SK-N-MC (cell line): ENCODE measurements around the gene SLC26A1.

Experiments used
- DNase-seq: peaks from one replicate; pipeline ENCODE4 v3.0.0-alpha.2; 2011; ENCODE audit warnings: low read depth, low spot score
- H3K27ac ChIP-seq: fragments of 200-600 bp; sonication (generic); 2 replicates; pipeline ENCODE4 v1.5.1; 2016; ENCODE audit warnings: mixed run types
- H3K36me3 ChIP-seq: fragments of 200-600 bp; sonication (generic); 2 replicates; pipeline ENCODE4 v1.6.1; 2017; ENCODE audit warnings: antibody characterized with exemption, low read length, mixed read lengths; ENCODE audit not compliant: insufficient read depth
- H3K4me3 ChIP-seq: fragments of 200-600 bp; sonication (generic); 2 replicates; pipeline ENCODE4 v1.5.1; 2016
- H3K9ac ChIP-seq: fragments of 200-600 bp; sonication (generic); 2 replicates; pipeline ENCODE4 v1.8.0; 2017; ENCODE audit warnings: mixed run types, mixed read lengths; ENCODE audit not compliant: insufficient read length
- H3K9me3 ChIP-seq: fragments of 200-600 bp; sonication (generic); 2 replicates; pipeline ENCODE4 v1.6.1; 2017; ENCODE audit warnings: low read depth, mild to moderate bottlenecking, antibody characterized with exemption, low read length, moderate library complexity, mixed read lengths
- EZH2 ChIP-seq: fragments of 200-600 bp; sonication (generic); IDR thresholded peaks from one replicate; pipeline ENCODE4 v1.6.1; 2017; ENCODE audit warnings: antibody characterized with exemption
- FOXP2 ChIP-seq: optimal IDR thresholded peaks from 2 replicates; pipeline ENCODE3; 2011; ENCODE audit warnings: mild to moderate bottlenecking, moderate library complexity; ENCODE audit not compliant: insufficient read depth; ENCODE audit errors: extremely low read length, control extremely low read depth
- POLR2AphosphoS5 ChIP-seq: IDR thresholded peaks from 2 replicates; pipeline ENCODE4 v1.6.1; 2012; ENCODE audit warnings: mild to moderate bottlenecking, low read depth, low read length, borderline replicate concordance

Gene SLC26A1

DNA sequence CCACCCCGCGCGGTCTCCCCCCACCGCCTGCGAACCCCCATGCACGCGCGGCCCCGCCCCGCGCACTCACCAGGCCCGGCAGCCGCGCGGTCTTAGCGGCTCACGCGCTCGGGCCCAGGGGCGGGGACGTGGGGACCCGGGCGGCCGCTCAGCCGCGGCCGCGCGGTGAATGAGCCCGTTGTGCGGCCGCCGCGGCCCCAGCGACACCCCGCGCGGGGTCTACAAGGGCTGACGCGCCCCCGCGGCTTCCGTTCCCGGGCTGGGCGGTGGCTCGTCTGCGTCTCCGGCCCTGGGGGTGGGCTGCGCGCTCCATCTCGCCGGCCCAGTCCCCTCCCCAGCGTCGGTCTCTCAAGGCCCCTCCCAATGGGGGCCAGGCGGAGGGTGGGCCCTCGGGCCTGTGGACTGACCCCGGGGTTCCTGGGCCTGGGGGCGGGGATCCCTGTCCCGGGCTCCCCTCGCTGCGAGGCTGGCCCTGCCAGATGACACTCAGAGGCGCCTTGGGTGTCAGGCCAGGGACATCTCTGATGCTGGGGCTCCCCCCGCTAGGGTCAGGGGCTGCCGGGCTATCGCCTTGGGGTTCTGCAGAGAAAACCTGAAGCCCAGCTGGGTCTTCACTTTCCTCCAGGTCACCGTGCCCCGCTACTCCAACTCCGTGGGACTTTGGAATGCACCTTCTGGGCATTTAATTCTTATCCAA lies 4.3 kb upstream of the SLC26A1 start:
- TF ChIP-seq EZH2 = peak; percentile 35
- no peak for TF ChIP-seq FOXP2
- peak overlapping the region; percentile 33; the same call in 1 of the 2 replicates for H3K4me3 ChIP-seq
- no peaks in the 10 kb centered on the region for H3K9me3 ChIP-seq
- no peaks in the 10 kb centered on the region for H3K36me3 ChIP-seq
- DNase-seq = no peak
- H3K9ac ChIP-seq = no peak overlapping the region
- no peak overlapping the region for H3K27ac ChIP-seq

DNA sequence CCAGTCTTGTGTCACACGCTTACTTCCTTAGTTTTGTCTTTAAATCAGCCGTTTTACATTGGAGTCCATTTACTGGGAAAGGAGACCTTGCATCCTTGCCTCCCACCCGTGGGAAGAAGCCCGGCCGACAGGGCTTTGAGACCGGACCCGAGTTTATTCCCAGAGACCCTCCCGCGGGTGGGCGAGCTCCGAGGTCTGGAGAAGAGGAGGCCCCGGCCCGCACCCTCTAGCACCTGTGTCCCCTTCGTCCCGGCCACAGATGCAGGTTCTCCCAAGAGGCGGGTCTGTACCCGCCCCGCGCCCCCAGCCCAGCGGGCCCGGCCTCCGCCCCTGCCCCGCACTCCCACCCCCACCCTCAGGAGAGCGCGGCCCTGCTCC lies 3.8 kb upstream of the SLC26A1 start:
- Histone ChIP-seq H3K27ac (no peak overlapping the region), H3K9ac (no peak overlapping the region), H3K36me3 (no peaks in the 10 kb centered on the region), H3K9me3 (no peaks in the 10 kb centered on the region), H3K4me3 (no peak overlapping the region)
- DNase-seq = no peak
- peak; percentile 44 for TF ChIP-seq EZH2
- no peak for TF ChIP-seq FOXP2
- TF ChIP-seq POLR2AphosphoS5 = no peak

DNA sequence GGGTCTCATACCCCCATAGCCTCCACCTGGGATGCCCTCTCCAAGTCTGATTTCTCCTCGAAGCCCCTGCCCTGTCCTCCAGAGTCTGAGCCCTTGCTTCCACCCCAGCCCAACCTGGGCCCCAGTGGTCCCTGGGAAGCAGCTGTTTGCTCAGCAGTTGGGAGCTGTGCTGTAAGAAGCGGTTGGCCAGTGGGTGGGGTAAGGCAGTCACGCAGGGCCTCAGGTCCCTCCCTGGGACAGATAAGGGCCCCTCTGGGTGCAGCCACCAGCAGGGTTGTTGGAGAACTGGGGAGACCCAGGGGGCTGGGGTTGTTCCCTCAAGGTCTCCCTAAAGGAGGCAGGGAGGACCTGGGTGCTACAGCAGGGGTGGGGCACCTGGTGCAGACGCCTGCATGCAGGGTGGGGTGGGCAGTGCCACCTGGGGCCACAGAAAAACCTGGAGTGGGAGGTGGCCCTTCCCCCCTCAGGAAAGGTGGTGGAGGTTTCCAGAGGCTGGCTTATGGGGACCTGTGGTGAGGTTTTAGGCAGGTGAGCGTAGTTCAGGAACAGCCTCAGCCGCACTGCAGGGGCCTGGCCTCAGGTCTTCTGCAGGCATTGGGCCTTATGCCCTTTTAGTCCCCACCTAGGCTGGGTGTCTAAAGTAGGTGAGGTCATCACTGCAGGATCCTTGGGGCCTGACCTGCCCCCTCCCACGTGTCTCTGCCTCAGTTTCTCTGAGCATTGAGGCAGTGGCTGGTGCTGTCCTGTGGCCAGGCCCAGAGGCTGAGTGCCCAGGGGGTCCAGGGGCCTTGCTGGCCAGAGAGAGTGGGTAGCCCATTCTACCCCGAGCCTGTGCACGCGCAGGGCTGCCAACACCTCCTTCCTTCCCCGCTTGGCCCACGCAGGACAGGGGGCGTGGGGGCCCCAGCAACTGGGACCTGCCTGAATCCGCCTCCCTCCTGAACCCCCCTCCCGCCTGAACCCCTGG lies 3.1 kb upstream of the SLC26A1 start:
- Histone ChIP-seq H3K9me3 (no peaks in the 10 kb centered on the region), H3K9ac (no peak overlapping the region), H3K4me3 (no peak overlapping the region), H3K36me3 (no peaks in the 10 kb centered on the region), H3K27ac (no peak overlapping the region)
- no peak for DNase-seq
- TF ChIP-seq POLR2AphosphoS5 (no peak), EZH2 (no peak), FOXP2 (no peak)

DNA sequence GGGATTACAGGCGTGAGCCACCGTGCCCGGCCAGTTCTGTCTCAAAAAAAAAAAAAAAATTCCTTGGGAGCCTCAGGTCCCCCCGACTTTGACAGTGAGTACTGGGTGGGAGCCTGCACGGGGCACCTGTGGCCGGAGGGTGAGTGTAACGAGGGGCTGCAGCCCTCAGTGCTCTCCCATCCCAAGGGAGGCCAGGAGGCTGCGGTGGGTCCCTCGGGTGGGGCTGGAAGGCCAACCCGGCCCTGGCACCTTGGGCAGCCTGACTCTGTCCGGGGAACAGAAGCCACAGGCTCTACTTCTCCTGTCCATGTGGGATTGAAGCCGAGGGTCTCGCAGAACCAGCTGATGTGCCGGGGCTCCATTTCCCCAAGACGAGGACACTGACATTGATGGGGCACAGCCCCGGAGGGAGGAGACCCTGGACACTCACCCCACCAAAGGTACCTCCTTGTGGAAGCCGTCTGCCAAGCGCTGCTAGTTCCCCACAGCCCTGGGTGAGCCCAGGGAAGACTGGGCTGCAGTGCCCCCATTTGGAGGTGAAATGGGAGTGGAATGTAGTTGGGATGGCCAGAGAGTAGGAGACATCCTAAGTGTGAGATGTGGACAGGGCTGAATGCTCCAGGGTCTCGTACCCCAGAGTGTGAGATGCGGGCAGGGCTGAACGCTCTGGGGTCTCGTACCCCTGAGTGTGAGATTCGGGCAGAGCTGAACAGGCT lies 2.3 kb upstream of the SLC26A1 start:
- no peak for DNase-seq
- H3K9ac ChIP-seq = no peak overlapping the region
- H3K4me3 ChIP-seq = no peak overlapping the region
- TF ChIP-seq POLR2AphosphoS5 = no peak
- H3K9me3 ChIP-seq = no peaks in the 10 kb centered on the region
- H3K36me3 ChIP-seq = no peaks in the 10 kb centered on the region
- no peak overlapping the region for H3K27ac ChIP-seq

DNA sequence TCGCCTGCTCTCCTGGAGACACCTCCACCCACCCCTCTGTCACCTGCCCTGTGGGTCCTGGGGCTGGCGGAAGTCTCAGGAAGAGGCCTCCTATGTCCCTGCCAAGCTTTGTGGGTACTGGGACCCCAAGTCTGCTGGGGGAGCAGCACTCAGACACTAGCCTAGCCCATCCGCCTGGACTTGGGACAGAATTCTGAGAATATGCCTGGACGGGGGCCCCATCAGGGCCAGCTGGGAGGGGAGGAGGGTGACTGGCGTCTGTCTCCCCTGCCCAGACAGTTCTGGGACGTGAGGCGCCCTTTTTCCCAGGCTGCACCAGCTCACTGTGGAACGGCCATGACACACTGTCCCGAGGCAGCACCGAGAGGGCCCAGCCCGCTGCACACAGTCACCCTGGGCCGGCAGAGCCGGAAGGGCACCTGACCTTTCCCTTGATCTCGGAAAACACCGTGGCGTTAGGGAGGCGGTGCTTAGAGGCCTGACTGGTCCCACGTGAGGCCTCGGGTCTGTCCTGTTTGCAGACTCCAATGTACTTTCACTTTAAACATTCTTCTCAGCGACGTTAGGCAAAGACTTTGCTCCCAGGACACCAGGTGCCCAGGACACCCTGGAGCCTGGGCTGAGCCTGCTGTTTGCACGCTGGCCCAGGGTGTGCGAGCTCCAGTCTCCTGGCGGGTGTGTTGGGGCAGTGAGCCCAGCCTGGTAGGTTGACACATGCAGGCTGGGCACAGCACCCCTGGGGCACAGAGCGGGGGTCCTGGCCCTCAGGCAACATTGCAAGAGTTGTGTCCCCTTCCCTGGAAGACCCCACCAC lies 700 bp downstream of the SLC26A1 start:
- Histone ChIP-seq H3K9me3 (no peaks in the 10 kb centered on the region), H3K4me3 (no peak overlapping the region), H3K36me3 (no peaks in the 10 kb centered on the region), H3K9ac (no peak overlapping the region), H3K27ac (no peak overlapping the region)
- no peak for DNase-seq
- TF ChIP-seq FOXP2 (no peak), POLR2AphosphoS5 (no peak), EZH2 (no peak)

DNA sequence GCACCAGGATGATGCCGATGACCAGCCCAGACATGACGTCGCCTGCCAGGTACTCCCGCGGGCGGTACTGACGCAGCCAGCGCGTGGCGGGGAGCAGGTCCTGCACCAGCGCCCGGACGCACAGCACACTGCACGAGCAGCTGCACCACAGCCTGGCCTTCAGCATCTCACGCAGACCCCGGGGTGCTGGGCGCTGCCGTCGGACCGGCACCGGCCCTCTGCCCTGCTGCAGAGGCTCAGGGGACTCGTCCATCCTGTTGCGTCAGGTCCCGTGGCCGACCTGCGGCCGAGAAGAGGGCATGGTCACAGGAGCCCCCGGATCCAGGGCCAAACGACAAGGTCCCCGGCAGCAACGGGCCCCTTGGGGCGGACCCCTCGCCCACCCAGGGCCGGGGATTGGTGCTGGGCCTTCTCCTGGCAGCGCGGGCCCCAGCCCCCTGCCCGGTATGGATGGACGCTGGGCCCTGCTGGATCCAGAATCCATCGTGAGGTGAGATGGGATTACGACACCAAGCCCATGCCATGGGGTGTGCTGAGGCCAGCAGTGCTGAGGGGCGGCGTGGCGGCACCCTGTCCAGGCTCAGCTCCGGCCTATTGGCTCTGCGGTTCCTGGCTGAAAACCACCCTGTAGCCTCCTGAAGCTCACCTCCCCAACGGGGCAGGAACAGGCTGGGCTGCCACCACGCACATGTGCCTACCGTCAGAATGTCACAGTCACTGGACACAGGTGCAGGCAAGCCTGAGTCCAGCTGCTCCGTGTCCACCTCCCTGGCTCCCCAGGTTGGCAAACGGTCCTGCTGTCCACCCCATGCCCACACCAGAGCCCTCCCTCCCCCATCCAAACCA lies 1.5 kb downstream of the SLC26A1 start:
- Histone ChIP-seq H3K36me3 (no peaks in the 10 kb centered on the region), H3K9me3 (no peaks in the 10 kb centered on the region), H3K27ac (no peak overlapping the region), H3K9ac (no peak overlapping the region), H3K4me3 (no peak overlapping the region)
- TF ChIP-seq FOXP2 = no peak
- no peak for TF ChIP-seq EZH2
- no peak for TF ChIP-seq POLR2AphosphoS5
- DNase-seq = no peak

DNA sequence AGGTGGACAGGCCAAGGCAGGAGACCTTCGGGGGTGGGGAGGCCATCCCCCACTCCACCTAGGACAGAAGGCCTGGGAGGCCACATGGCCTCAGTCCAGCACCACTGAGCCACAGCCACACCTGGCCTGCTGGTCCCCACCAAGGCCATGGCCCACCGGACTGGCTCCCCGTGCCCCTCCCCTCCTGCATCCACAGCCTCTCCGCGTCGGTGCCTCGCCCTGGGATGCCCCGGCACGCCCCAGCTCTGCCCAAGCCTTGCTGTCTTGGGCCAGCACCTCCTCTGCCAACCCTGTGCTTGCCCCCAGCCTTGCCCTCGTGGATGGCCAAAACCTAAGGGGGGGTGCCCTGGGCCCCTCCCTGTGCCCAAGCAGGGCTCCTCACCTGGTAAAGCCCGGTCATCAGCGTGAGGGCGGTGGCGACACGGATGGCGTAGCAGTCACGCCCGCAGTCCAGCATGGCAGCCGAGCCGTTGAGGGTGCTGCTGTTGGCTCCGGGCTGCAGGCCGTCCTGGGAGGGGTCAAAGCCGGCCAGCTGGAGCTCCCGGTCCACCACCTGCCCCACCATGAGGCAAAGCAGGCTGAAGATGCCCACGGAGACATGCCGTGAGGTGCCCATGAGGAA lies 2.3 kb downstream of the SLC26A1 start:
- H3K9ac ChIP-seq = no peak overlapping the region
- H3K27ac ChIP-seq = no peak overlapping the region
- H3K9me3 ChIP-seq = no peaks in the 10 kb centered on the region
- TF ChIP-seq EZH2 (no peak), FOXP2 (no peak), POLR2AphosphoS5 (no peak)
- DNase-seq = no peak
- H3K36me3 ChIP-seq = no peaks in the 10 kb centered on the region
- H3K4me3 ChIP-seq = no peak overlapping the region
